Measurements from ENCODE around the gene FEN1.

GRCh38 chr11:61769946-61770683 lies 22.6 kb upstream of the FEN1 start:
- TF ChIP-seq, protein P1, sequence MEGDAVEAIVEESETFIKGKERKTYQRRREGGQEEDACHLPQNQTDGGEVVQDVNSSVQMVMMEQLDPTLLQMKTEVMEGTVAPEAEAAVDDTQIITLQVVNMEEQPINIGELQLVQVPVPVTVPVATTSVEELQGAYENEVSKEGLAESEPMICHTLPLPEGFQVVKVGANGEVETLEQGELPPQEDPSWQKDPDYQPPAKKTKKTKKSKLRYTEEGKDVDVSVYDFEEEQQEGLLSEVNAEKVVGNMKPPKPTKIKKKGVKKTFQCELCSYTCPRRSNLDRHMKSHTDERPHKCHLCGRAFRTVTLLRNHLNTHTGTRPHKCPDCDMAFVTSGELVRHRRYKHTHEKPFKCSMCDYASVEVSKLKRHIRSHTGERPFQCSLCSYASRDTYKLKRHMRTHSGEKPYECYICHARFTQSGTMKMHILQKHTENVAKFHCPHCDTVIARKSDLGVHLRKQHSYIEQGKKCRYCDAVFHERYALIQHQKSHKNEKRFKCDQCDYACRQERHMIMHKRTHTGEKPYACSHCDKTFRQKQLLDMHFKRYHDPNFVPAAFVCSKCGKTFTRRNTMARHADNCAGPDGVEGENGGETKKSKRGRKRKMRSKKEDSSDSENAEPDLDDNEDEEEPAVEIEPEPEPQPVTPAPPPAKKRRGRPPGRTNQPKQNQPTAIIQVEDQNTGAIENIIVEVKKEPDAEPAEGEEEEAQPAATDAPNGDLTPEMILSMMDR (IDR thresholded peaks at IDR 0.05): no peak
- no peak for TF ChIP-seq POLR2A (IDR thresholded peaks at IDR 0.05)
